ENCODE measurements around the gene ALX3.
"Not testable (repeated sequence)": the region's sequence is repeated elsewhere in the genome, so short reads cannot be mapped to it uniquely, and the experiment has no call there.

ALX3 gene

DNA sequence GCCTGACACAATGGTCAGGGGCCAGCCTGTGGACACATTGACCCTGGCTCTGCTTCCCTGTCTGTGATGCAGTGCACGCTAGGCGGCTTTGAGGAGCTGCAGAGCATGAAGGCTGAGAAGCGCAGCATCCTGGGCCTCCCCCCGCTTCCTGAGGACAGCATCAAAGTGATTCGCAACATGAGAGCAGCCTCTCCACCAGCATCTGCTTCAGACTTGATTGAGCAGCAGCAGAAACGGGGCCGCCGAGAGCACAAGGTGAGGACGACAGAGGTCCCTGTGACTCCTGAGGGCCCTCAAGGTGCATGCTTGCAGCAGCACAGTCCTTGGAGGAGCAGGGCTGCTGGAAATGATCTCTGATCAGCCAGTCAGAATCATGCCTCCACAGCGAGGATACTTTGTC, 27.5 kb downstream of the ALX3 start:
- DNase-seq (ENCODE audit: low spot score) = no peak

GRCh38 chr1:110040548-110040947, 29.9 kb downstream of the ALX3 start:
- DNase-seq (ENCODE audit: low spot score) = no peak

DNA sequence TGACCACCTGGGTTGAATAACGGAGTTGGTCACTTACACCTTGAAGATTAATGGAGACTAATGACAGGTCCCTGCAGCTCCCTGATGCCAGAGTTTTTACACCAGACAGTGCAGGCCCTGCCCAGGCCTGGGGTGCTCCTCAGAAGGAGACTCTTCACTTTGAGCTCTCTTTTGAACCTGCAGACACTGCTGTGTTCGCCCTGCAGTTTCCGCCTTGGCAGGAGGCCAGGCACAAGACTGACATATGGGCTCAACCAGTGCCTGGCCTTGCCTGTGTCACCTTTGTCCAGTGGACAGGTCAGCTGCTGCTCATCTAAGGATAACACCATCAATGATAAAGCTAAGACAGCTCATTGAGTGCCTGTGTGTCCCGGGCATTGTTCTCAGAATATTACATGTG, 30.8 kb downstream of the ALX3 start:
- DNase-seq (ENCODE audit: low spot score) = no peak

- no peak for DNase-seq (ENCODE audit: low spot score)
These were observed 32.2 kb downstream of the ALX3 start for GRCh38 chr1:110038271-110038670.

DNA sequence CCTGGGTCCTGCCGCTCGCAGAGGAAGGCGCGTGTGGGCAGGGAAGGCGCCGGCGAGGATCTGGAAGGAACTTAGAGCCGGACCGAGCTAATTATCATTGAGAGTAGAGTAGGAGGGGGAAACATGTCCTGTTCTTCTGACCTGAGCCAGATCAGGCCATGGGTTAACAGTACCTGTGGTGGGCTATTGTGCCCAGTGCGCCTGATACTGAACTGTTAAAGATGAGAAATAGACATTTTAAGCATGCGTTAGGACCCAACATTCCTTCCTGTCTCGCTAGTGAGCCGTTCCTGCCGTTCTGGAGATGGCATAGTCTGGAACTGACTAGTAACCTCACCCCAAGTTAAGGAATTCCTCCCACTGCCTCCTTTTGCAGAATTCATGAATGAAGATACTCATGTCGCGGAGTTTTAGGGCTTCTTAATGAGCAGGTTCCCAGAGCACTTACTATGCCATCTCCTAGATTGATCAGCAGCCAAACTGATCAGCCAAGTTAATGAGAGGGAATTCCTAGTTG, 35.2 kb downstream of the ALX3 start:
- peak; percentile 16 for DNase-seq (ENCODE audit: low spot score)

- DNase-seq (ENCODE audit: low spot score) = peak; percentile 97
These were observed 35.8 kb downstream of the ALX3 start, which contains the start of gene STRIP1 for GRCh38 chr1:110034451-110035235. Gene STRIP1, plus strand, starts transcription at chr1:110034624. Its CDS starts 14 bp downstream, at chr1:110034638.

GRCh38 chr1:110034040-110034450, 36.4 kb downstream of the ALX3 start:
- no peak for DNase-seq (ENCODE audit: low spot score)

DNA sequence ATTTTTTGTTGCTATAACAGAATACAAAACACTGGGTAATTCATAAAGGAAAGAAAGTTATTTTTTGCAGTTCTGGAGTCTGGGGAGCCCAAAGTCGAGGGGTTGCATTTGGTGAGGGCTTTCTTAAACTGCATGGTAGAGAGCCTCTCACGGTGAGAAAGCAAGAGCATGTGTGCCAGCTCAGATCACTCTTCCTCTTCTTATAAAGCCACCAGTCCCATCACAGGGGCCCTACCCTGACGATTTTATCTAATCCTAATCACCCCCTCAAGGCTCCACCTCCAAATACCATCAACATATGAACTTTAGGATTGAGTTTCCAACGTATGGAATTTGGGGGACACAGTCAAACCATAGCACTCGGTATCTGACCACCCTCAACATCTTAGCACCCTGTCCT, 37.1 kb downstream of the ALX3 start:
- DNase-seq (ENCODE audit: low spot score) = no peak

DNA sequence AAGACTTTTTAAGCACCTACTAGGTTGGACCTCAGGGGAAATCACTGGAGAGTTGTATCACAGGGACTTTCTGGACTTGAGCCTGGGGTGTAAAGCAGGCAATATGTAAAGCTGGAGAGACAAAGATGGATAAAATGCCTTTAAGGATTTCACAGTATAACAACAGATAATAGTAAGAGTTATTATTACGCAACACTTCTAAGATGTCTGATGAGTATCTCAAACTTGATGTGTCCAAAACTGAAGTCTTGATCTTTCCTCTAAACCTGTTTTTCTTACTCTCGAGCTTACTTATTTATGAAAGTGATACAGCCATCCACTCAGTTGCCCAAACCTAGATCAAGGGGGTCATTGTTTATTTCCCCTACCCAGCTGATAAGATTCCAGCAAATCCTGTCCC, 38.1 kb downstream of the ALX3 start:
- no peak for DNase-seq (ENCODE audit: low spot score)

DNA sequence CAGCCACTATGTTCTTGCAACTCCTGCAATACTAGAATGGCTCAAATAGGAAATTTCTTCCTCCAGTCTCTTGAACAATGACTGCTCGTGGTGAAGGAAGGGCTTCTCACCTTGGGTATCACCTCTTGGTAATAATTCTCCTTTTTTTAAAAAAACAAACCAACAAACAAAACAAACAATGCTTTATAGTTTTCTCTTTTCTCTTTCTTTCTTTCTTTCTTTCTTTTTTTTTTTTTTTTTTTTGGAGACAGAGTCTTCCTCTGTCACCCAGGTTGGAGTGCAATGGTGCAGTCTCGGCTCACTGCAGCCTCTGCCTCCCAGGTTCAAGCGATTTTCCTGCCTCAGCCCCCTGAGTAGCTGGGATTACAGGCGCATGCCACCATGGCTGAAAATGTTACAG, 39.8 kb downstream of the ALX3 start:
- not testable (repeated sequence) for DNase-seq (ENCODE audit: low spot score)

DNA sequence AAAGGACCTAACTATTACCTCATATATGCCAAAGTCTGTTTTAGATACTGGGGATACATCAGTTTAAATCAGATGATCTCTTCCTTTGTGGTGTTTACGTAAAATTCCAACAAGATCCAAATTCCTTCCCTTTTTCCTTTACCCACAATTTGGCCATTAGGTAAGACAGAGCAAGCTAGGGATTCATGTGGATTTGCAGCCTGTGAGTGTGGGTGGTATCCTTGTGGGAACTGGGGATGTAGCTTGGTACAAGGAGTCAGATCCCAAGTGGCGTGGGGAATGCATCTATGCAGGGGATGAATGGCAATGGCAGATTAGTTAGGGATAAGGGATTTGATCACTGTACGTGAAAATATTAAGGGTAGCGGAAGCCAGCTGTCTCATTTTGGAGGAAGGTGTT, 45.9 kb downstream of the ALX3 start:
- DNase-seq (ENCODE audit: low spot score) = no peak

DNA sequence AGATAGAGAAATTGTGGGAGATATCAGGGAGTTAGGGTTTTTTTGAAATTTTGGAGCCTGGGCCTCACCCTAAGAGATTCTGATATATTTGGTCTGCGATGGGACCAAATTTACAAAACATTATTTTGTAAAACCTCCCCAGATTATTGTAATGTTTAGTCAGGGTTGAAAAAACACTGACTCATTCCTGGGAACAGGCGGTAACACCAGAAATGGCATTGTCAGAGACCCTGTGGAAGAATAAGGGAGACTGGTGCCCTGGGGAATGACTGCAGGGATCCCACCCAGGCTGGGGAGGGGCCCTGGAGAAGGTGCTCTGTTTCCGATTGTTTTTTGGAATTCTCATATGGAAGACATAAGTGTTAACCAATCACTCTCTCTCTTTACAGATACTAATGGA, 49.2 kb downstream of the ALX3 start:
- no peak for DNase-seq (ENCODE audit: low spot score)

DNA sequence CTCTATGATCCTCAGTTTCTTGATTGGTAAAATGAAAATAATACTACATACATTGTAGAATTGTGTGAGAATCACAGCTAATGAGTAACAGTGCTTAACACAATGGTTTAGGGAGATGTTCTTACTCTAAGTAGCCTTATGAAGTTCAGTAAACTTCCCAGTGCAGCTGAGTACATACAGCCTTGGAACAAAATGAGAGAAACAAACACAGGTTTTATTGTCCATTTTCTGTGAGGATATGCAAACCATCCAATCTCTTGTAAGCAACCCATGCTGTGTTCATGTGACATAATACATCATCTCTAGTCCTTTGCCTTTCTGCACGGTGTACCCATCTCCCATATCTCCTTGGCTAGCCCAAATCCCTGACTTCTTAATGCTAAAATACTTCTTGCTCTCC, 50.7 kb downstream of the ALX3 start:
- no peak for DNase-seq (ENCODE audit: low spot score)

DNA sequence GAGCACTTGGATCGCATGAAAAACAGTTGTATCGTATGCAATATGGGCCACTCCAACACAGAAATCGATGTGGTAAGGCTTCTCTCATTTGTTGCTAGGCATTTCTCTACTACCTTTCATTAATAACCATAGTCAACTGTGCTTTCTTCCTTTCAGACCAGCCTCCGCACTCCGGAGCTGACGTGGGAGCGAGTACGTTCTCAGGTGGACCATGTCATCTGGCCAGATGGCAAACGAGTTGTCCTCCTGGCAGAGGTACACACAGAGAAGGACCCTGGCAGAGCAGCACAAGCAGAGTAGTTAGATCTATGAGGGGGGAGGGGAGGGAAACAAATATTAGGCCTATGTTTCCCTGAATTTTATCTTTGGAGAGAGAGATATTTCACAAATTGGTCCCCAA, 52.1 kb downstream of the ALX3 start:
- DNase-seq (ENCODE audit: low spot score) = no peak

DNA sequence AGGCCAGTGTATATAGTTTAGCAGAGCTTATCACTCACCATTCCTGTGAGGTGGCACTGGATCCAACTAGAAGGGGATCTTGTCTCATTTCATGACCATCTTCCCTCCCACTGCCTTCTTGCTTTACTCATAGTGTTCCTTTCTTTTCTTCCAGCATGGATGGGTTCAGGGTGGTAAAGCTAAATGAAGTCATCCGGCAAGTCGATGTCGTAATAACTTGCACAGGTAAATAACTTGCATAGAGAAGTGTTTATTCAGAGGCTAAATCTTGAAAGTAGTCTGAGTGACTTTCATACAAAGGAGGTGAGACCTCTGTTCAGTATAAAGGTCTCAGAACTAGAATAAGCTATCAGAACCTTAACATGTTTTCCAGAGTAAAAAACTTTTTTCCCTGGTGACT, 52.7 kb downstream of the ALX3 start:
- DNase-seq (ENCODE audit: low spot score) = no peak

DNA sequence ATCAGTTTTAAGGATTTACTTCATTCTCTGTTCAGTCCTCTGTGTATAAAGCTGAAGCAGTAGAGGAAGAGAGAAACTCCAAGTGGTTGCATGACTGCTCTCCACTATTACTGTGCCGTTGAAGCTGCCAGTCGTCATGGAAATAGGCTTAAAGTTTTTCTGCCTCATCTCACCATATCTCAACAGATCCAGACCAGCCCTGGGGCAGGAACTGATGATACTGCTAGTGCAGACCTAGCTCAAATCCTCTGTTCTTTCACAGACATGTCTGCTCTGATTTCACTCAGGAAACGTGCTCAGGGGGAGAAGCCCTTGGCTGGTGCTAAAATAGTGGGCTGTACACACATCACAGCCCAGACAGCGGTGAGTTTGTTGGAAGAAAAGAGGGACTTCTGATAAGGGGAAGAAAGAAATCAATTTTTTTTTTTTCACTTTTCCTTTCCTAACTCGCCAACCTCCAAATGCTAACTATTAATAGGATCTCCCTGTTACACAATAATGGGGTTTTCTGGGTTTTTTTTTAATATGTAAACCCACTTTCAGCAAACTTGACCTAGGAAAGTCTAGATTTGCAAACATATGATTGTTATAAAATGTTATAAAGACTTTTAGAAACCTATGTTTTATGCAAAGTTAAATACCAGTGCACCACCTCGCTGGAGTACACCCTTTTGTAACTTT, 58.2 kb downstream of the ALX3 start:
- DNase-seq (ENCODE audit: low spot score) = no peak

GRCh38 chr1:110011527-110012041, 58.9 kb downstream of the ALX3 start:
- DNase-seq (ENCODE audit: low spot score) = peak; percentile 53
